D721Med (cell line): ENCODE results near the gene RASSF1.

Source experiments
- DNase-seq: peaks from one replicate; pipeline ENCODE4 v3.0.0; 2011; ENCODE audit warnings: low spot score; ENCODE audit not compliant: insufficient read length
- FAIRE-seq: peaks from 2 replicates; lab custom pipeline; 2011; peaks lifted over from hg19 to GRCh38; lab: Jason Lieb, UNC
- TF ChIP-seq, protein P1 (sequence below): IDR thresholded peaks from 2 replicates; pipeline ENCODE4 v1.5.1; 2012; ENCODE audit warnings: mild to moderate bottlenecking, control low read depth; ENCODE audit not compliant: insufficient read depth; ENCODE audit errors: missing control alignments

RASSF1 gene

DNA sequence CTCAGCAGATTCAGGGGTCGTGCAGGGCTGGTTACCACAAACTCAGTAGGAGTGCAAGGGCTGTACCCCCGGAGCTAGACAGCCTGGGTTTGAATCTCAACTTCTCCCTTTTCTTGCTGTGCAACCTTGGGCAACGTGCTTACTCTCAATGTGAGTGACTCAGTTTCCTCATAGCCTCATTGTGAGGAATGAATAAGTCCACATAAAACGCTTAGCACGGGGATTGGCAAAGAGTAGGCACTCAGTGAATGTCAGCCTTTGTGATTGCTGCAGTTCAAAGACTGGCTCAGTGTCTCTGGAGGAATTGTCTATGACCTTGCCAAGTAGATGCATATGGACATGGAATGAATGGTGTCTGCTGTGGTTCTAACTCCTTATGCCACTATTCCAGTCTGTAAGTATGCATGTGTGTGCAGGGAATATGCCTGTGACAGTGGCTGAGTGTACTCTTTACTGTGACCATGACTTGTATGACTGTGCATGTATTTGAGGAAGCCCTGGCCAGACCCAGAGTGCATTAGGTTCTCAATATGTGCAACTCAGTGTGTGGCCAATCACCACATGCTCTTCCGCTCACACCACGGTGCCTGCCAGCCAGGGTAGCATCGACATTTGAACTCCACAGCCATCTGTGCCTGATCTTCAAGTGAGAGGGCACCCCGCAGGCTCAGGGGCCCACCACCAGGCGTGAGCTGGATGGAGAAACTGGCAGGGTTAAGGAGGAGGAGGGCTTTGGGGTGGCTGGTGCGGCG is 40.5 kb downstream of the RASSF1 start:
- TF ChIP-seq, protein P1, sequence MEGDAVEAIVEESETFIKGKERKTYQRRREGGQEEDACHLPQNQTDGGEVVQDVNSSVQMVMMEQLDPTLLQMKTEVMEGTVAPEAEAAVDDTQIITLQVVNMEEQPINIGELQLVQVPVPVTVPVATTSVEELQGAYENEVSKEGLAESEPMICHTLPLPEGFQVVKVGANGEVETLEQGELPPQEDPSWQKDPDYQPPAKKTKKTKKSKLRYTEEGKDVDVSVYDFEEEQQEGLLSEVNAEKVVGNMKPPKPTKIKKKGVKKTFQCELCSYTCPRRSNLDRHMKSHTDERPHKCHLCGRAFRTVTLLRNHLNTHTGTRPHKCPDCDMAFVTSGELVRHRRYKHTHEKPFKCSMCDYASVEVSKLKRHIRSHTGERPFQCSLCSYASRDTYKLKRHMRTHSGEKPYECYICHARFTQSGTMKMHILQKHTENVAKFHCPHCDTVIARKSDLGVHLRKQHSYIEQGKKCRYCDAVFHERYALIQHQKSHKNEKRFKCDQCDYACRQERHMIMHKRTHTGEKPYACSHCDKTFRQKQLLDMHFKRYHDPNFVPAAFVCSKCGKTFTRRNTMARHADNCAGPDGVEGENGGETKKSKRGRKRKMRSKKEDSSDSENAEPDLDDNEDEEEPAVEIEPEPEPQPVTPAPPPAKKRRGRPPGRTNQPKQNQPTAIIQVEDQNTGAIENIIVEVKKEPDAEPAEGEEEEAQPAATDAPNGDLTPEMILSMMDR: no peak
- FAIRE-seq (no peak), DNase-seq (no peak)

DNA sequence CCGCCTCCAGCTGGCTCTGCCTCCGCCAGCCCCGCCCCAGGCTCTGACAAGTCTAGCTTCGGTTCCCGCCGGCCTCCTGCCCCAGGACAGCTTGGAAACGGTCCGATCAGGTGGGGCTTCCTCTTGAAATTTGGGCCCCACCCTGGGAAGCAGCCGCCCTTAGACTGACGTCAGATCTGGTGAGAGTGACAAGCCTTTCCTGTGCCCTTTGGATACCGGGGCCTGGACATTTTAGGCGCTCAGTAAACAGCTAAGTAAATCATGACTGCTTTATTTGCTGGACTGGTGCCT is 41.1 kb downstream of the RASSF1 start:
- TF ChIP-seq, protein P1: no peak
- FAIRE-seq (no peak), DNase-seq (no peak)

DNA sequence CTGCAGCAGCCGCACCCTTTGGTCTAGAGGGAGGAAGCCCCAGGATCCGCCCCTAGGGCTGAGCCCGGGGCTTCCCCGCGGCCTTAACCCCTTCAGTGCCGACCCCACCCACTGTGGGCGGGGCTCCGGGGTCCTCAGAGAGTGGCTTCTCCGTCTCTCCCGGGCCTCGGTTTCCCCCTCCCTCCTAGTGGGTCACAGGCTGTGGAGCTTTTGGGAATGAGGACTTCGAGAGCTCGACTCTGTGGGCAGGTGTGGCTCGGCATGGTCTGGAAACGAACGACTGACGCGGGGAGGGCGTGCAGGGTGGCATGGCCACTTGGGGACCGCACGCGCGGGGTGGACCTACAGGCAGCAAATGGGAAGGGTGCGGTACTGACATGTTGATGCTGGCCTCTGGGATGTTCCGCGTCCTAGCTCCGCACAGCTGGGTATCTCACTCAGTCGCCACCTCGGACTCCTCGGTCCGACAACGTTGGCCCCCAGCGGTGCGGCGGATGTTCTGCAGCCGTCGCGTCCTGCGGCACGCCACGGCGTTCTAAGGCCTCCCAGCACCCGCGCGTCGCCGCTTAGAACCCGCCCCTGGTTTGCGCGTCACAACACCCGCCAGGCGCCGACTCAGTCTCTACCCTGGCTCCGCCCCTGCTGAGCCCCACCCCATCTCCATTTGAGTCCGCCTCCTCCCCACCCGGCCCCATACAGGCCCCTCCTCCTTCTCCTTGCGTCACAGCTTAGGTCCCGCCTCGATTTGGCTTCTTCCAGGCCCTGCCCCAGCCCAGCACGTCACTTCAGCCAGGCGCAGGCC is 41.6 kb downstream of the RASSF1 start, which contains the start of the genes HYAL3 and NAA80:
Gene HYAL3 (minus strand): TSS at position 570 of the 802 bp plus-strand sequence. CDS start 3,803 bp downstream, outside the sequence.
Gene NAA80 (minus strand): TSS at position 570 of the 802 bp plus-strand sequence. CDS start 1,942 bp downstream, outside the sequence.
- DNase-seq: peak; percentile 98
- FAIRE-seq: no peak
- TF ChIP-seq, protein P1: no peak

DNA sequence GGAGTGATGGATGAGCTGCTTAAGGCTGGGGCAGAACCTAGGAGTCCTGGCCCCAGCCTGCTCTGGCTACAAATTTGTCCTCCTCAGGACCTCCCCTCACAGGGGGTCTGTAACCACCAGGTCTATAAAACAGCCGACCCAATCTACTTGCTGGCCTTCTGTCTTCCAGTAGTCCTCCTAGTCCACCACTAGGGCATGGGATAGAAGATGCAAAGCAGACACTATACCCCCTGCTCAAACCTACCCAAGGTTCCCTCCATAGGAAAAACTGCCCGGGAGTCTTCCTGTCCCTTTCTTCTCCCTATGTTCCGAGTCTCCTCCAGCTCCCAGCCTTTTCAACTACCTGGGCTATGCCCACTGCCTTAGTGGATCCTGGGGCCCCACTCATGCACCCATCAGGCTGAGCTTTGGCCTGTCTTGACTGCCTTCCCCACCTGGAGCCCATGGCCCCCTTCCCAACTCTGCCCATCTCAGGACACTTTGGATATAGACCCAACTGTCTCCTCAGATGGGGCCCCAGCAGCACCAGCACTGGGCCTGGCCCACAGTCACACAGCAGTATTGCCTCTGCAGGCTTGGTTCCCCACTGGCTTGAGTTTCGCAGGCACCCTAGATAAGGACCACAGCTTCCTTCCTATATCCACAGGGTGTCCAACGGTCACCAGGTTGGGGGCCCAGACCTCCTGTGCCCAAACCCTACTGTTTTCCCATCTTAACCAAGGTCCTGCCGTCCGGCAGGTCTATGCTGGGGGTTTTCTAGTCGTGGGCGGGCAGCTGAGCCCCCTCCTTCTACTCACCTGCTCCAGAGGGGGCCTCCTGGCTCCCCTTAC is 42.5 kb downstream of the RASSF1 start:
- FAIRE-seq (no peak), DNase-seq (no peak)
- TF ChIP-seq, protein P1: no peak

DNA sequence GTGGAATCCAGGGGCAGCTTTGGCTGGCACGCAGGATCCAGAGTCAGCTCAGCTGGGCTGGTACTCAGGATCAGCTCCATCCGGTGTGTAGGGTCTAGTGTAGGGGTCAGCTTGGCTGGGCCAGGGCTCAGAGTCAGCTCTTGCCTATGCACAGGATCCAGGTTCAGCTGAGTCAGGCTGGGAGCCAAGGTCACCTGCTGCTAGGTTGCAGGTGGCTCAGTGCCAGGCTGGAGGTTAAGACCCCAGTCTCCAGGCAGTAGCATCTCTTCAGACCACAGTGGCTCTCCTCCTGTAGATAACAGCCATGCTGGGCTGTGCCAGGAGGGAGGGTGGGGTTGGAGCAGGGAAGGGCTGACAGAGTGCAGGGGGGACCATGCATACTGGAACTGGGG is 43.3 kb downstream of the RASSF1 start:
- no peak for FAIRE-seq
- TF ChIP-seq, protein P1: no peak
- no peak for DNase-seq

DNA sequence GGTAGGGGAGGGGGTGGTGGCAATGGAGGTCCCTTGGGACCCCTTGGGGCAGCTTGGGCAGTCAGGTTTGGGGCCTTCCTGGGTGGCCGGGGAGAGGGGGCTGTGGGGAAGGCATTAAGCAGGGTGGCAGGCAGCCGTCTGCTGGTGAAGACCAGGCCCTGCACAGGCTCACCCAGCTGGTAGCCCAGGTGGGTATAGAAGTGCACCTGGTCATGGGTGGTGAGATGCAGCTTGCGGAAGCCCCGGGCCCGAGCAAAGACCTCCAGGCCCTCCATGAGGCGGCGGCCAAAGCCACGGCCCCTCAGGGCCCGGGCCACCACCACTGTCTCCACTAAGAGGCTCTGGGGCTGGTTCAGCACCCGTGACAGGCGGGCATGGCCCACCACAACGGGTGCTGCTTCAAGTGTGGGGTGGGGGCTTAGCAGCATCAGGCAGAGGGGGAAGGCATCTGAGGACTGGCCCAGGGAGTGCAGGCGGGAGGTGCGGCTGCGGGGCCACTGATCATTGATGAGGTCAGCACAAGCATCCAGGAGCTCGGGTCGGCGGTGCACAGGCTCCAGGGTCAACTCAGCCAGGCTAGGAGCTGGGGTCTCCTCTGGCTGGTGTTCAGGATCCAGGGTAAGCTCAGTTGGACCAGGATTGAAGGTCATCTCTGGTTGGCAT is 43.8 kb downstream of the RASSF1 start:
- TF ChIP-seq, protein P1: no peak
- FAIRE-seq (no peak), DNase-seq (no peak)
